SW 1271 (cell line): ENCODE results near the gene PRMT9.

Experiments
- DNase-seq, 2 experiments: peaks; one replicate each; lab custom pipeline; 2025; lab: John Stamatoyannopoulos, UW

PRMT9 gene

GRCh38 chr4:147683717-147684700, at the start of gene PRMT9:
Gene PRMT9 (minus strand): TSS chr4:147684163. CDS start chr4:147683987, 176 bp downstream.
- peak; percentile 31 to 75 for DNase-seq

- DNase-seq: no peak
These were observed 48.7 kb upstream of the PRMT9 start for GRCh38 chr4:147732518-147733235.

GRCh38 chr4:147731580-147732517, 47.9 kb upstream of the PRMT9 start, which contains the start of gene ARHGAP10:
Gene ARHGAP10 (plus strand): TSS chr4:147732088. CDS start chr4:147732302, 214 bp downstream.
- DNase-seq: peak; percentile 18 to 57

GRCh38 chr4:147730333-147730732, 46.4 kb upstream of the PRMT9 start:
- no peak for DNase-seq

GRCh38 chr4:147727476-147728028, 43.6 kb upstream of the PRMT9 start:
- DNase-seq: no peak

GRCh38 chr4:147725673-147726072, 41.7 kb upstream of the PRMT9 start:
- DNase-seq: no peak

- no peak for DNase-seq
These were observed 40.7 kb upstream of the PRMT9 start for GRCh38 chr4:147724468-147725201.

- DNase-seq: no peak
These were observed 39.4 kb upstream of the PRMT9 start for GRCh38 chr4:147723326-147723725.

GRCh38 chr4:147717878-147718277, 33.9 kb upstream of the PRMT9 start:
- DNase-seq: no peak

- DNase-seq: peak in 1 of 2 experiments; percentile 12
These were observed 30.8 kb upstream of the PRMT9 start for GRCh38 chr4:147714575-147715401.

- DNase-seq: no peak
These were observed 26.0 kb upstream of the PRMT9 start for GRCh38 chr4:147709999-147710398.

GRCh38 chr4:147707892-147708672, 24.1 kb upstream of the PRMT9 start:
- DNase-seq: peak in 1 of 2 experiments; percentile 36

GRCh38 chr4:147704846-147705245, 20.9 kb upstream of the PRMT9 start:
- DNase-seq: no peak

- DNase-seq: no peak
These were observed 12.9 kb upstream of the PRMT9 start for GRCh38 chr4:147696866-147697265.

- DNase-seq: no peak
These were observed 9.3 kb upstream of the PRMT9 start for GRCh38 chr4:147693218-147693617.

GRCh38 chr4:147691820-147692219, 7.9 kb upstream of the PRMT9 start:
- DNase-seq: no peak

GRCh38 chr4:147689067-147689466, 5.1 kb upstream of the PRMT9 start:
- DNase-seq: no peak

- DNase-seq: no peak
These were observed 773 bp downstream of the PRMT9 start for GRCh38 chr4:147683188-147683591.

GRCh38 chr4:147682755-147683154, 1.2 kb downstream of the PRMT9 start:
- no peak for DNase-seq
